Skeletal muscle tissue (tissue), 4 donors: ENCODE results near the gene ATP5MK. TPM values are rescaled to one million over a fixed set of nuclear protein-coding genes. Genes with fewer than 3 reads are reported as not detected.
A peak's percentile ranks its signal among the peaks of the same experiment; 100 is the strongest.

Source experiments
- H3K27ac ChIP-seq: one replicate; pipeline ENCODE4 v1.7.0; 2013; ENCODE audit warnings: mild to moderate bottlenecking, low read depth, low read length, inconsistent platforms
- H3K27me3 ChIP-seq, 3 donors: one replicate each; pipeline ENCODE4 v1.7.0; 2013; ENCODE audit warnings: low read length in 3 of 3; ENCODE audit not compliant: control insufficient read depth in 3 of 3, insufficient read depth in 3 of 3
- H3K36me3 ChIP-seq, 3 donors: one replicate each; pipeline ENCODE4 v1.7.0; 2013; ENCODE audit warnings: low read length in 3 of 3; ENCODE audit not compliant: control insufficient read depth in 3 of 3, insufficient read depth in 3 of 3
- H3K4me1 ChIP-seq, 3 donors: one replicate each; pipeline ENCODE4 v1.7.0; 2013; ENCODE audit warnings: low read length in 3 of 3, mild to moderate bottlenecking in 3 of 3; ENCODE audit not compliant: control insufficient read depth in 3 of 3, insufficient read depth in 3 of 3
- H3K4me3 ChIP-seq, 3 donors: one replicate each; pipeline ENCODE4 v1.7.0; 2013; ENCODE audit warnings: low read length in 3 of 3
- H3K9ac ChIP-seq, 3 donors: one replicate each; pipeline ENCODE4 v1.7.0; 2013; ENCODE audit warnings: low read length in 3 of 3, mild to moderate bottlenecking in 3 of 3, moderate library complexity in 2 of 3, low read depth in 1 of 3
- H3K9me3 ChIP-seq, 3 donors: one replicate each; pipeline ENCODE4 v1.7.0; 2013; ENCODE audit warnings: low read length in 3 of 3; ENCODE audit not compliant: control insufficient read depth in 3 of 3
- total RNA-seq: library from RNA; depleted of rRNA; stranded (reverse); fragments of >200 nt; gene quantifications from one replicate; pipeline ENCODE4 v1.2.3, GENCODE V29; 2014
- donor health status: Osteomylitis.

The ATP5MK gene, protein sequence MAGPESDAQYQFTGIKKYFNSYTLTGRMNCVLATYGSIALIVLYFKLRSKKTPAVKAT
- 292 TPM for total RNA-seq

DNA sequence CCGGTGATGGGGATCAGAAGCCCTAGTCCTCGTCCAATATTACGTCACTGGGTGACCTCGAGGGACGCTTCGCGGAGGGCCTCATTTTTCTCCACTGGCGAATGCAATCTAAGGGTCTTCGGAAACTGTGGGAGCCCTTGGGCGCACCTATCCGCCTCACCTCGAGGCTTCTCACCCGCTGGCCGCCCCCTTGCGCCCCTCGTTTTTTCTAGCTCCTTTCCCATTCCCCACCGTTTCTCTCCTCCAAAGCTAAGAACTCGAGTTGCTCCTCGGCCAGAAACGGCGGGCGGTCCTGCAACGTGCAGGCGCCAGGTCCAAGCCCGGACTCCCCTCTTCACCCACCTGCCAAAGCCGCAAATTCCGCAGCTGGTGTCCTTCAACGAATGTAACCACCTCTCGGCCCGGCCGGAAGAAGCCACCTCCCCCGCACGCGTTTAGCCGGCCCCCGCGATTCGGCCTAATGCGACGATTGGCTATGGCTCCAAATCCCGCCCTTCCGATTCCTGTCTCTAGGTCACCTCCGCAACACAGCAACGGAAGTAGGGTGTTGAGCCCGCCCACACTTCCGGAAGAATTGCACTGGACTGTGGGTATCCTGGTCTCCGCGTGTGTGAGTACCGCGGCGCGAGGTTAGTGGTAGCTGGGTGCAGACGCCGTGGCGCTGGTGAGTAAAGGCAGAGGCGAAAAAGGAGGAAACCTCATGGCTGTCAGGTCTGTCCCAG, at the start of gene ATP5MK, which contains the start of gene PDCD11:
Gene ATP5MK, minus strand, starts transcription at position 409 of the 722 bp plus-strand sequence. CDS start 4,018 bp downstream, outside the sequence.
Gene PDCD11, plus strand, starts transcription at position 560 of the 722 bp plus-strand sequence. CDS start 1,801 bp downstream, outside the sequence.
- peak within 1 kb of the TSS; percentile 91 to 99 (median 98) for H3K9ac ChIP-seq
- H3K9me3 ChIP-seq = no peaks in the 10 kb centered on the region
- H3K4me1 ChIP-seq = peaks cover 17 to 37% (median 34%) of the 10 kb centered on the region in 3 donors
- peaks cover 24 to 35% (median 27%) of the 10 kb centered on the region in 3 donors for H3K36me3 ChIP-seq
- H3K4me3 ChIP-seq = peak within 1 kb of the TSS; percentile 92 to 97 (median 95)
- H3K27me3 ChIP-seq = no peaks in the 10 kb centered on the region
- peak within 1 kb of the TSS; percentile 89 for H3K27ac ChIP-seq

DNA sequence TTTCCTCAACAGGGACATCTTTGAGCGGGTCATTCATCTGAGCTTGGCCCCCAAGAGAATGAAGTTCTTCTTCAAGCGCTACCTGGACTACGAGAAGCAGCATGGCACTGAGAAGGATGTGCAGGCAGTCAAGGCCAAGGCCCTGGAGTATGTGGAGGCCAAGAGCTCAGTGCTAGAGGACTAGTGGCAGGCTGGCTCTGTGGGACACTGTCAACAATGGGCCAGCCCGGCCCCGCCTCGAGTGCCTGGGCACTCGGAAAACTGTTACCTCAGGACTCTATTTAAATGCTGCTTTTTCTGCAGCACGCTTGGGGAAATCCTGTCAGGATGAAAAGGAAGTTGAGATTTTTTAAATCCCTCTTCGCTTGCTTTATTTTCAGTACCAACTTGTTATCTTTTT, 49.1 kb upstream of the ATP5MK start:
- Histone ChIP-seq H3K9ac (peak overlapping the region in 1 of 3 donors; percentile 45), H3K36me3 (peaks cover 68 to 79% (median 75%) of the 10 kb centered on the region in 3 donors), H3K4me1 (peaks cover 68 to 76% (median 71%) of the 10 kb centered on the region in 3 donors), H3K4me3 (peak overlapping the region in 1 of 3 donors; percentile 25), H3K27me3 (no peaks in the 10 kb centered on the region), H3K27ac (peak overlapping the region; percentile 86), H3K9me3 (no peaks in the 10 kb centered on the region)

DNA sequence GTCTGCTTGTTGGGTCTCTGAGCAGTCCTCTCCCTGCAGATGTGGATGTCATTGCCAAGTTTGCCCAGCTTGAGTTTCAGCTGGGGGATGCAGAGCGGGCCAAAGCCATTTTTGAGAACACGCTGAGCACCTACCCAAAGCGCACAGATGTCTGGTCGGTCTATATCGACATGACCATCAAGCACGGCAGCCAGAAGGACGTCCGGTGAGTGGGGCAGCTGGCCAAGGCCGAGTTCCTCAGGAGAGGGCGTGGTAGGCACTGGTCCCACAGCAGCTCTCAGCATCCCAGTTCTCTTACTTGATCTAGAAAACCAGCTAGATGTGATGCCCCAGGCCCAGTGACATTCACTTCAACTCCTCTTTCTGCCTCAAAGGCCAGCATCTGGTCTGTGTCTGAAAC, 48.2 kb upstream of the ATP5MK start:
- Histone ChIP-seq H3K4me1 (peaks cover 59 to 67% (median 62%) of the 10 kb centered on the region in 3 donors), H3K9ac (no peak overlapping the region), H3K27me3 (no peaks in the 10 kb centered on the region), H3K4me3 (no peak overlapping the region), H3K36me3 (peaks cover 72 to 80% (median 78%) of the 10 kb centered on the region in 3 donors), H3K9me3 (no peaks in the 10 kb centered on the region), H3K27ac (no peak overlapping the region)

DNA sequence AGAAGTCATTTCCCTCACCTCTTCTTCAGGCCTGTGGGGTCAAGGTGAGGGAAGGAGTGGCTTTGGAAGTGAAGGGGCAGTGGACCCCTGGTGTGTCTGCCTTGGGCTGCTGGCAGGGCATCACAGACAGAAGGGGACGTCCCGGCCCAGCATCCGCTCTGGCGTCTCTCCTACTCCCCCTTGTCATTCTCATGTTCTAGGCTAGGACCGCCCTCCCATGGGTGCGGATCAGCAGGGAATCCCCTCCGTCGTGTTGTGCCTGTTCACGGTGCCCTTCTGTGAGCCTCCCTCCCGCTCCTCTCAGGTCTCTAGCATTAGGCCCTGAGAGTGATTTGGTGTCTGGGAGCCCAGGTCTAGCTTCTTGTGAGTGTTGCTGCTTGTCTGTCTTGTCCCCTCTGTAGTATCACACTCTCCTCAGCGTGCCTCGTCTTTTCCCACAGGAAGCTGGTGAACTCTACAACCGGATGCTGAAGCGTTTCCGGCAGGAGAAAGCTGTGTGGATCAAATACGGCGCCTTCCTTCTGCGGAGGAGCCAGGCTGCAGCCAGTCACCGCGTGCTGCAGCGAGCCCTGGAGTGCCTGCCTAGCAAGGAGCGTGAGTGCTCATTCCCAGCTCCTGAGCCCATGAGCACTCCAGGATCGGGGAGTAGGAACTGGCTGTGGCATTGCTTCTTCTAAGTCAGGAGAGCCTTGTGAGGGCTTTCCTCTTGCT, 47.4 kb upstream of the ATP5MK start:
- H3K9ac ChIP-seq = no peak overlapping the region
- H3K27me3 ChIP-seq = no peaks in the 10 kb centered on the region
- H3K9me3 ChIP-seq = no peaks in the 10 kb centered on the region
- H3K36me3 ChIP-seq = peaks cover 69 to 81% (median 80%) of the 10 kb centered on the region in 3 donors
- no peak overlapping the region for H3K4me3 ChIP-seq
- H3K4me1 ChIP-seq = peaks cover 50 to 60% (median 54%) of the 10 kb centered on the region in 3 donors
- no peak overlapping the region for H3K27ac ChIP-seq

DNA sequence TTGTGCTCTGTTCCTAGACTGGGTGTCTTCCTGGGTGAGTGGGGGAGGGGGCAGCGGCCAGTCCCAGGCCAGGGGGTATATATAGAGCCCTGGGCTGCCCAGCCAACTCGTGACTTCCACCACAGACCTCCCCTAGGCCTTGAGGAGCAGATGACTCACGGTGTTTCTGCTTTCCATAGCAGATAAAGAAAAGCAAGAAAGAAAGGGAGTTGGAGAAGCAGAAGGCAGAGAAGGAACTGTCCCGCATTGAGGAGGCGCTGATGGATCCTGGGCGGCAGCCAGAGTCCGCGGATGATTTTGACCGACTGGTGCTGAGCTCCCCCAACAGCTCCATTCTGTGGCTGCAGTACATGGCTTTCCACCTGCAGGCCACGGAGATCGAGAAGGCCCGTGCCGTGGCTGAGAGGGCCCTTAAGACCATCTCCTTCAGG, 45.8 kb upstream of the ATP5MK start:
- Histone ChIP-seq H3K9ac (peak overlapping the region in 1 of 3 donors; percentile 37), H3K27ac (peak overlapping the region; percentile 60), H3K9me3 (no peaks in the 10 kb centered on the region), H3K4me1 (peaks cover 42 to 52% (median 44%) of the 10 kb centered on the region in 3 donors), H3K4me3 (no peak overlapping the region), H3K27me3 (no peaks in the 10 kb centered on the region), H3K36me3 (peaks cover 75 to 84% (median 81%) of the 10 kb centered on the region in 3 donors)

DNA sequence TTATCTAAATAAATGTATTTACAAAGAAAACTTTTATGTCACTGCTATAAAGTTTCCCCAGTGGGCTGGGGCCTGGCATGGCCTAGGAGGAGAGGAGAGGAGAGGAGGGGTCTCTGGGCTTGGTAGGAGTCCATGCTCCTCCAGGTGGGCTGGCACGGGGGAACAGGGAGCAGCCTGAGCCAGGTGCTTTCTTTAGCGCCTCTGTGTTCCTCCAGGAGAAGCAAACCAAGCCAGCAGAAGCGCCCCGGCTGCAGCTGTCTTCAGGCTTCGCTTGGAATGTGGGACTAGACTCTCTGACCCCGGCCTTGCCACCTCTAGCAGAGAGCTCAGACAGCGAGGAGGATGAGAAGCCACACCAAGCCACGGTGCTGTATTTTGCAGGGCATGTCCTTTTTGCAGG, 45.3 kb upstream of the ATP5MK start:
- Histone ChIP-seq H3K9me3 (no peaks in the 10 kb centered on the region), H3K27me3 (no peaks in the 10 kb centered on the region), H3K4me3 (no peak overlapping the region), H3K27ac (peak overlapping the region; percentile 60), H3K4me1 (peaks cover 38 to 48% (median 40%) of the 10 kb centered on the region in 3 donors), H3K9ac (peak overlapping the region in 1 of 3 donors; percentile 37), H3K36me3 (peaks cover 74 to 85% (median 81%) of the 10 kb centered on the region in 3 donors)

DNA sequence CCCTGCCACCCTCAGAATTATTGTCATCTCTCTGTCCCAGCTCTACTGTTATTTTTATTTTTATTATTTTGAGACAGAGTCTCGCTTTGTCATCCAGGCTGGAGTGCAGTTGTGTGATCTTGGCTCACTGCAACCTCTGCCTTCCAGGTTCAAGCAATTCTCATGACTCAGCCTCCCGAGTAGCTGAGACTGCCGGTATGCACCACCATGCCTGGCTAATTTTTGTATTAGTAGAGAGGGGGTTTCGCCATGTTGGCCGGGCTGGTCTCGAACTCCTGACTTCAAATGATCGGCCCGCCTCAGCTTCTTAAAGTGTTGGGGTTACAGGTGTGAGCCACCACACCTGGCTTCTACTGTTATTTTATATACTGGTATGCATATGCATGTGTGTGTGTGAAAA, 44.9 kb upstream of the ATP5MK start:
- H3K27ac ChIP-seq = peak overlapping the region; percentile 60

DNA sequence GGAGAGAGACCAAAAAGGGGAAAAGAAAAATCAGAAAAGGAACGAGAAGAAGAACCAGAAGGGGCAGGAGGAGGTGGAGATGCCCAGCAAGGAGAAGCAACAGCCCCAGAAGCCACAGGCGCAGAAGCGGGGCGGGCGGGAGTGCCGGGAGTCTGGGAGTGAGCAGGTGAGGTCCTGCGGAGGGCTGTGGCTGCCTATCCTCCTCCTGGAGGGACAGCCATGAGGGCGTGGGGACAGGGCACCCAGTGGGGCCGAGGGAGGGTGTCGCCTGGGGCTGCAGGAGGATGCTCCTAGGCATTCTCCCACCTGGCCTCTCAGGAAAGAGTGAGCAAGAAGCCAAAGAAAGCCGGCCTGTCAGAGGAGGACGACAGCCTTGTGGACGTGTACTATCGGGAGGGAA, 44.1 kb upstream of the ATP5MK start:
- H3K9me3 ChIP-seq = no peaks in the 10 kb centered on the region
- peaks cover 73 to 84% (median 79%) of the 10 kb centered on the region in 3 donors for H3K36me3 ChIP-seq
- H3K4me3 ChIP-seq = no peak overlapping the region
- H3K4me1 ChIP-seq = peaks cover 29 to 38% (median 34%) of the 10 kb centered on the region in 3 donors
- H3K9ac ChIP-seq = no peak overlapping the region
- H3K27ac ChIP-seq = no peak overlapping the region
- no peaks in the 10 kb centered on the region for H3K27me3 ChIP-seq

More for the DNA sequence above, 44.9 kb upstream of the ATP5MK start:
- H3K27me3 ChIP-seq = no peaks in the 10 kb centered on the region
- peaks cover 34 to 44% (median 40%) of the 10 kb centered on the region in 3 donors for H3K4me1 ChIP-seq
- no peaks in the 10 kb centered on the region for H3K9me3 ChIP-seq
- peaks cover 78 to 87% (median 83%) of the 10 kb centered on the region in 3 donors for H3K36me3 ChIP-seq
- no peak overlapping the region for H3K9ac ChIP-seq
- H3K4me3 ChIP-seq = no peak overlapping the region

DNA sequence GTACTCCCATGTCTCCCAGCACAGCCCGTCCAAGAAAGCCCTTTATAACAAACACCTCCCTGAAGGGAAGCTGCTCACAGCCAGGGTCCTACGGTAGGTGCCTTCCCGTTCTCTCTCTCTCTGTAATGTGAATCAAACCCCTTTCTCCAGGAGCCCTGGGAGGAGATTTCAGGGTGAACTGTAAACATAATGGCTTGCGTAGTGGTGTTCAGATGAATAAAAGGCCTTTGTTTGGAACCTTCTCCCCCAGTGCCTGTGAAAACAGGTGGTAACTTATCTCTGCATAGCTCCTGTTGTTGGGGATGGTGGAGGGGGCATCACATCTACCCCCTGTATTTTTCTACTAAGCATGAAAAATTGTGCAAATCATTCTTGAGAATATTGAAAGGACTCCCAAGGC, 43.5 kb upstream of the ATP5MK start:
- H3K36me3 ChIP-seq = peaks cover 67 to 81% (median 75%) of the 10 kb centered on the region in 3 donors
- no peak overlapping the region for H3K27ac ChIP-seq
- no peaks in the 10 kb centered on the region for H3K27me3 ChIP-seq
- H3K9ac ChIP-seq = no peak overlapping the region
- H3K4me1 ChIP-seq = peaks cover 24 to 32% (median 28%) of the 10 kb centered on the region in 3 donors
- H3K4me3 ChIP-seq = no peak overlapping the region
- H3K9me3 ChIP-seq = no peaks in the 10 kb centered on the region
